Measurements from ENCODE around the gene PUM2. TPM values are rescaled to one million over a fixed set of nuclear protein-coding genes. Genes with fewer than 3 reads are reported as not detected.

Gene PUM2
- total RNA-seq, 1 donor from 2014 or later, result 112 TPM

- TF ChIP-seq CTCF (conservative IDR thresholded peaks at IDR 0.05), result no peak
- no peaks in the 10 kb centered on the region for H3K27me3 Mint-ChIP-seq
- DNase-seq (ENCODE audit: extremely low spot score, unreplicated experiment), result no peak
- H3K4me1 Mint-ChIP-seq (ENCODE audit: unreplicated experiment), result peaks cover 6% of the 10 kb centered on the region
- no peaks in the 10 kb centered on the region for H3K9me3 Mint-ChIP-seq
- no peak overlapping the region for H3K27ac Mint-ChIP-seq
- peaks cover 35% of the 10 kb centered on the region for H3K36me3 Mint-ChIP-seq
- H3K4me3 Mint-ChIP-seq, result no peak overlapping the region
Measured at GRCh38 chr2:20307311-20307710, 43.3 kb downstream of the PUM2 start.

GRCh38 chr2:20304411-20304810 lies 46.2 kb downstream of the PUM2 start:
- peak overlapping the region; percentile 21 for H3K27ac Mint-ChIP-seq
- H3K27me3 Mint-ChIP-seq, result no peaks in the 10 kb centered on the region
- peaks cover 34% of the 10 kb centered on the region for H3K36me3 Mint-ChIP-seq
- no peaks in the 10 kb centered on the region for H3K9me3 Mint-ChIP-seq
- DNase-seq (ENCODE audit: extremely low spot score, unreplicated experiment), result no peak
- peaks cover 15% of the 10 kb centered on the region for H3K4me1 Mint-ChIP-seq (ENCODE audit: unreplicated experiment)
- no peak overlapping the region for H3K4me3 Mint-ChIP-seq
- TF ChIP-seq CTCF (conservative IDR thresholded peaks at IDR 0.05), result no peak

- DNase-seq (ENCODE audit: extremely low spot score, unreplicated experiment), result no peak
- Mint-ChIP-seq H3K9me3 (no peaks in the 10 kb centered on the region), H3K27me3 (no peaks in the 10 kb centered on the region), H3K4me3 (no peak overlapping the region), H3K4me1 (ENCODE audit: unreplicated experiment) (peaks cover 15% of the 10 kb centered on the region), H3K36me3 (peaks cover 32% of the 10 kb centered on the region), H3K27ac (peak overlapping the region; percentile 21)
- TF ChIP-seq CTCF (conservative IDR thresholded peaks at IDR 0.05), result no peak
Measured at GRCh38 chr2:20303966-20304365, 46.7 kb downstream of the PUM2 start.

- no peak for TF ChIP-seq CTCF (conservative IDR thresholded peaks at IDR 0.05)
- Mint-ChIP-seq H3K4me3 (no peak overlapping the region), H3K9me3 (no peaks in the 10 kb centered on the region), H3K36me3 (peaks cover 33% of the 10 kb centered on the region), H3K4me1 (ENCODE audit: unreplicated experiment) (peaks cover 15% of the 10 kb centered on the region), H3K27ac (no peak overlapping the region), H3K27me3 (no peaks in the 10 kb centered on the region)
- DNase-seq (ENCODE audit: extremely low spot score, unreplicated experiment), result no peak
Measured at GRCh38 chr2:20302019-20302418, 48.6 kb downstream of the PUM2 start.

- TF ChIP-seq CTCF (conservative IDR thresholded peaks at IDR 0.05), result no peak
- H3K9me3 Mint-ChIP-seq, result no peaks in the 10 kb centered on the region
- peak overlapping the region; percentile 78 for H3K27ac Mint-ChIP-seq
- peaks cover 32% of the 10 kb centered on the region for H3K36me3 Mint-ChIP-seq
- DNase-seq (ENCODE audit: extremely low spot score, unreplicated experiment), result no peak
- peaks cover 15% of the 10 kb centered on the region for H3K4me1 Mint-ChIP-seq (ENCODE audit: unreplicated experiment)
- H3K4me3 Mint-ChIP-seq, result peak overlapping the region; percentile 21
- no peaks in the 10 kb centered on the region for H3K27me3 Mint-ChIP-seq
Measured at GRCh38 chr2:20300656-20301055, 50.0 kb downstream of the PUM2 start.

GRCh38 chr2:20299113-20299512 lies 51.5 kb downstream of the PUM2 start:
- Mint-ChIP-seq H3K27me3 (no peaks in the 10 kb centered on the region), H3K9me3 (no peaks in the 10 kb centered on the region), H3K36me3 (peaks cover 31% of the 10 kb centered on the region), H3K27ac (peak overlapping the region; percentile 58), H3K4me1 (ENCODE audit: unreplicated experiment) (peaks cover 15% of the 10 kb centered on the region), H3K4me3 (no peak overlapping the region)
- no peak for TF ChIP-seq CTCF (conservative IDR thresholded peaks at IDR 0.05)
- DNase-seq (ENCODE audit: extremely low spot score, unreplicated experiment), result no peak
